GM21529 (cell line): Measurements from ENCODE around the gene TBCD.

Experiments used
- ATAC-seq: cut with Tn5 transposase; IDR thresholded peaks from one replicate; pipeline ENCODE4 v1.9.1; 2021; ENCODE audit not compliant: unreplicated experiment

Gene TBCD

DNA sequence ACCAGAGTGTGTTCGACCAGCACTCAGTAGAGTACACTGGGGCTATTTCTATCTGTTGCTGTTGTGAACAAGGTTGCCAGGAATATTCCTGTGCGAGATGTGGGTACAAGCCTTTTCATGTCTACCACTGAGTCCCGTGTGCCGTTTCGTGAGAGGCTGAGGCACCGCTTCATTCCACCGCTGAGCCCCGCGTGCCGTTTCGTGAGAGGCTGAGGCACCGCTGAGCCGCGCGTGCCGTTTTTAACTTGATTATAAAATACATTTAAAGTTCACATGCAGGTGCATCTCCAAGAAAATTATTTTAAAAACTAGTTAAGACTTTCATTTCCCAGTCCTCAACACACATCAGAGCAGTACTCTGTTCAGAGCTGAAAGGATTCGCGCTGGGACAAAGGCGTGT, 166.6 kb downstream of the TBCD start:
- ATAC-seq = no peak

DNA sequence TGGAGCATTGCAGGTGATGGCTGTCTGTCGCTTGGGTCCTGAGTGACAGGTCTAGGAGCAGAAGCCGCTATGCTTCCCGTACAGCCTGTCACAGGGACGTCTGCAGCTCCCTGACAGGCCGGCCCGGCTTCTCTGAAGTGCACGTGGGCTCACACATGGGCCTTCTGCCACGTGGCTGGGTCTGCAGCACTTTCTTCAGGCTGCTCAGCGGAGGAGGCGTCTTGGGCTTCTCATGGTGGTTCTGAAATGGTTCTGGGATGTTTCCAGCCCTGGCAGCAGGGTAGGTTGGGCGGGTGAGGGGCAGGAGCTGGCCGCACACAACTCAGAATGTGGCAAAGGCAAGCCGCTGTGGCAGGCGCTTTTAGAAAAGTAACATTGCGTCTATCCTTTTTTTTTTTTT, 168.3 kb downstream of the TBCD start:
- no peak for ATAC-seq

DNA sequence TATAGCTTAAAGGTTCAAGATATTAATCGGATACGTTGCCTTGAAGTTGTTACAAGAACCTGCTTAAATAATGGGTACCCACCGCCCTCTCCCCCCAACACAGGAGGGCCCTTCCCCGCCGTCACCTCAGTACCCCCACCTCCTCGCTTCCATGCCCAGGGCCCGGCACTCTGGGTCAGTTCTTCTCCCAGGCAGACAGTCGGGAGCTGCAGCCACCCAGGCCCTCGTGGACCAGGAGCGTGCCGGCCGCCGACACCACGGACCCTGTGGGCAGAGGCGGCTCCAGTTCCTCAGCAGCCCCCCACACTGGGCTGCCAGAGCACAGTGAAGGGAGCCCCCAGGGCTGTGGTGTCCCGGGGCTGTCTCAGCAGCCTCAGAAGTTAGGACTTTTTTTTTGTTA, 168.8 kb downstream of the TBCD start:
- no peak for ATAC-seq

DNA sequence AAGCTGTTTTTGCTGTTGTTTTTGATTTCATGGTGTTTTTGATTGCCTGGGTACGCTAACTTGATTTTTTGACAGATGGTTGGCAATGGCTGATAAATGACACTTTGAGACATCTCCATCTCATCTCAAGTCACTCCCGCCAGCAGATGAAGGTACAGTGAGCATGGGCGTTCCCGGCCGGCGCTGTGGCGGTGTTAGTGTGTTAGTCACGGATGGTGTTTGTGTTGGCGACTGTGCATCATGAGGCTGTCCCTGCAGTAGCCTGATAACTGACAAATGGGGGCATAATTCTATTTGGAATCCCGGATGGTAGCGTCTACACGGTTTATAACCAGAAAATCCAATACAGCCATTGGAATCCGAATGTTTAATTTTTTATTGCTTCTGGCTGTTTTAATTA, 169.6 kb downstream of the TBCD start:
- no peak for ATAC-seq

DNA sequence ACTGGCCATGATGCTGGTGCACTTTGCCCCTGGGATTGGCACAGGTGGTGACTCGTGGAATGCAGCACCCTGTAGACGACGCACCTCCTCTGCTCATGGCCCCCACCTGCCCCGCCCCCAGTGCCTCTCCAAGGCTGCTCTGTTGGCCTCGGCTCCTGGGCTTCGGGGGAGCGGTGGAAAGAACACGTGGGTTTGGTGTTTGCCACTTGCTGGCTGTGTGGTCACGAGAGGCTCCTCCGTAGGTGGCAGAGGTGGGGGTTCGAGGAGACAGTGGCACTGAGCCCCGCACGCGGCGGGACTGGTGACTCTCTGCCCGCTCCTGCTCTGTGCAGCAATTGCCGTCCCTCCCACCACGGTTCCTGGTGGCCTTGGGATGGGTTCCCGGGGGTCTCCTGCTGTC, 170.8 kb downstream of the TBCD start:
- no peak for ATAC-seq

DNA sequence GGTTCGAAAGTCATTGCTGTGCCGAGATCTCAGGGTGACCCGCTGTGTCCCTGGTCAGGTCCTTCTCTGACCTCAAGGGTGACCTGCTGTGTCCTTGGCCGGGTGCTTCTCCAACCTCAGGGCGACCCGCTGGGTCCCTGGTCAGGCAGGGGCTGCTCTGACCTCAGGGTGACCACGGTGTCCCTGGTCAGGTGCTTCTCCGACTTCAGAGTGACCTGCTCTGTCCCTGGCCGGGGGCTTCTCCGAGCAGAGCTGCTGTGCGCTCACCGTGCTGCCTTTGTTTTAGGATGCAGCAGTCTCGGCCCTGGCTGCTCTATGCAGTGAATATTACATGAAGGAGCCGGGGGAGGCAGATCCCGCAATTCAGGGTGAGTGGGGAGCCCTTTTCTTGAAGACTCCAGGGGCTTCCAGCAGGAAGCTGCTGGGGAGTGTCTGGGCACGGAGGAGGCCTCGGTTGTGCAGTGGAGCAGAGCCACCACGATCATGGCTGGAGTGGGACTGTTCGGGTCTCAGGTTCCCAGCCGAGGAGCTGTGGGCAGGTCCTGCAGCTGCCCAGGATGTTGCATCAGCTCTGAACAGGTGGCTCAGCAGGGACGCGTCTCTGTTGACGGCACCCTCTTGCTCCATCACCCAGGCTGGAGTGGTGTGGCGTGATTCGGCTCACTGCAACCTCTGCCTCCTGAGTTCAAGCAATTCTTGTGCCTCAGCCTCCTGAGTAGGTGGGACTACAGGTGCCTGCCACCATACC, 171.7 kb downstream of the TBCD start:
- ATAC-seq = no peak

DNA sequence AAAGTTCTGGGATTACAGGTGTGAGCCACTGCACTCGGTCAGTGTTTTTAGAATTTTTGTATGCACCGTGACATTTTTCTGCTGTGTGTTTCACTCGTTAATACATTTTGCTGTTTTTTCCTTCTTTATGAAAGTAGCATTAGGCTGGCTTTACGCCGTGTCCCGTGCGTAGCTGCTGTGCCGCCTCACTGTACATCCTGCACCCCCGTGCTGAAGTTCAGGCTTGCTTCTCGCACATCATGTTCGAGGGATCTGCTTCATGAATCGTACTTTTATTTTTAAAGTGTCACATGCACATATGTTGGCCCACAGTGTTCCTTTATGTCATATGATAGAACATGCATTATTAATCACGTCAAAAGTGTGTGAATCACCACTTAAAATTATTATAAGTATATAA, 172.3 kb downstream of the TBCD start:
- no peak for ATAC-seq

DNA sequence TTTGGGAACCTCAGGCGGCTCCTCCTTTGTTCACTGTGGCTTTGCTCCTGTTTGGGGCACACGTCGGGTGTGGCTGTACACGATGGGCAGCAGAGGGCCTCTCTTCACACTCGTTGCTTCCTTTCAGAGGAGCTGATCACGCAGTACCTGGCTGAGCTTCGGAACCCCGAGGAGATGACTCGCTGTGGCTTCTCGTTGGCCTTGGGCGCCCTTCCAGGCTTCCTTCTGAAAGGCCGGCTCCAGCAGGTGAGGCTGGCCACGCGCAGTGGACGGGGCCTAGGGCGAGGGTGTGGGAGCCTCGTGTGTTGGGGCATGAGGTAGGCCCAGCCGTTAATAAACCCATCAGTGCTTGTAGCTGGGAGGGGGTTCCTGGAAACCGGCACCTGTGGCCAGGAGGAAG, 172.9 kb downstream of the TBCD start:
- no peak for ATAC-seq

DNA sequence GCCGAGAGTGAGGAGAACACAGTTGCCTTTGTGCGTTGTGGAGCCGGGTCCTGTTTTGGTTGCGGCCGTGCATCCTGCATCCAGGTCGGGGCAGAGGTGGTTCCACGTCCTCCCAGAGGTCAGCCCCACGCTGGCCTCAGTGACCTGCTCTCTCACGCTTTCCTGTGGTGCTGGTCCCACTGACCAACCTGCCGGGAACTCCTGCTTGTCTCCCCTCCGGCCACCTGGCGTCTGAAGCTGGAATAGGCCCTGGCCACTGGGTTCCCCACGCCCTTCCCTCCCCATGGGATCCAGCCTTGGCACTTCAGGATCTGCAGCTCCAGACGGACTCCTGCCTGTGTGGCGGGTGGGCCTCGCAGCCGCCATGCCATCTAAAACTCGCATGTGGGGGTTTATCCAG, 173.5 kb downstream of the TBCD start:
- ATAC-seq = no peak

DNA sequence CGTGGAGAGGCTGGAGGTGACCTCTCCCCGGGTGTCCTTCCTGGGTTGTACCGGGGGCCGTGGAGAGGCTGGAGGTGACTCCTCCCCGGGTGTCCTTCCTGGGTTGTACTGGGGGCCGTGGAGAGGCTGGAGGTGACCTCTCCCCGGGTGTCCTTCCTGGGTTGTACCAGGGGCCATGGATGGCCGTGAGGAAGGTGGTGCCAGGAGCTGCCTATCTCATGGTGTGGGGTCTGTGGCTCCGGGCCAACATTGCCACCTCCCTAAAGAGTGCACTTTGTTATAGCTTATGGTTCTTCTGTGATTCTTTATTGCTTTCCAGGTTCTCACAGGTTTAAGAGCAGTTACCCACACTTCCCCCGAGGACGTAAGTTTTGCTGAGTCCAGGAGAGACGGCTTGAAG, 174.2 kb downstream of the TBCD start:
- no peak for ATAC-seq

DNA sequence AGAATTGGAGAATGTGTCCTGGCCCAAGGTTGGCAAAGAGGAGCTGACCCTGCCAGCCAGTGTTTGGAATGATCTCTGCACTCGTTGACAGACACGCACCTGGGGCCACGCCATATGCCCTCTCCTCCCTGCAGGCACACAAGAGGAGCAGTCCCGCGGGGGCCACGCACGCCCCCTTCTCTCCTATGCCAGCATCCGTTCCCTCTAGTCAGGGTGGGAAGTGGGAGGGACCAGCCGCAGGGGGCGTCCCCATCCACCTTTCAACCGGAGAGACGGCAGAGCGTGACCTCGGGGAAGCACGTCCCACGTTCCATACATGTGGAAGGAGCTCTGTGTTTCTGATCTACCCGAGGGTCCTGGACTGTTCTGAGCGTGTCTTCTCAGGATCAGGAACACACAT, 174.9 kb downstream of the TBCD start:
- ATAC-seq = no peak

DNA sequence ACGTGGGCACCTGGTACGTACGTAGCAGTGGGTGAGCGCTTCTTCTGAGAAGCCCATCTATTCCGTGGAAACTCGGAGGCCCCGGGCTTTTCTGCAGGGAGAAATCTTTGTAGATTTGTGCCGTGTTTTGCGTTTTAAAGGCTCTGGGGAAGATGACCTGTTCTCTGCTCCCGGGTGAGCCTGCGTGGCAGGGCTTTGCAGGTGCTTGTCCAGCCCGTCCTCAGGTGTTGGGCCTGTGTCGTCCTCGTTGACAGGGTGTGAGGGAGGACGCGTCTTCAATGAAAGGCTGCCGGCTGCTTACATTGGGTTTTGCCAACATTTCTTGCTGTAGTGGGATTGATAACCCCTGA, 175.4 kb downstream of the TBCD start:
- ATAC-seq = no peak

DNA sequence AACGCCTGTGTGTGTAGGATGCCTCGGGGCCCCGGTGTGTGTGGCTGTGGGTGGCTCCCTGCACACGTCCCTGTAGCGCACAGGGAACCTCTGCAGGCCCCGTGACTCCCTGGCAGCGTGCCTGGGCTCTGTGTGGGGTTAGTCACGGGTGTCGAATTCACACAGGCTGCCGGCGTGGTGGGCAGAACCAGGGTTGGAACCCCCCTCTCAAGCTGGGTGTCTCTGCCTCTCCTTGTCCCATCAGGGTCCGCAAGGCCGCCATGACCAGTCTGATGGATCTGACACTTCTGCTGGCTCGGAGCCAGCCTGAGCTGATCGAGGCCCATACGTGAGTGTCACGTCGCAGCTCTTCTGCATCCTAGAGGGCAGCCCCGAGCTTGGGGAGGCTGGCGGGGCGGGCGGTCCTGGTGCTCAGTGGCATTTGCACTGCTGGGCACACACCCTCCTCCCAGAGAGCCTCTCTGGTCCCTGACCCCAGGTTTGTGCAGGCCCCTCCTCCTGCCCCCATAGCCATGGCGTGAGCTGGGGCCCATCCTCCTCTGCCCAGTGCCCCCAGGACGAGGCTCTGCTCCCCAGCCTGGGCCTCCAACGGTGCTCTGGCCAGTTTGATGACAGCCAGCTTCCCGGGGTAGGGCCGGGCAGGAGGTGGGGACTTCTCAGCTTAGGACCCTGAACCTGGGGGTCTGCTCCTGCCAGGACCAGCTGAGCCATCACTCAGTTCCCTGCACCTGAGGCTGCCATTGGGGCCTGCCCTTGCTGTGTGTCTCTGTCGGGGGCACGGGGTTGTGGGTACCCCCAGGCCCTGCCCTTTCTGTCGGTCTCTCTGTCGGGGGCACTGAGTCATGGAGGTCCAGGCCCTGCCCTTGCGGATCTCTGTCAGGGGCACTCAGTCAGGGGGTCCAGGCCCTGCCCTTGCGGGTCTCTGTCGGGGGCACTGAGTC, 176.1 kb downstream of the TBCD start:
- ATAC-seq = no peak

DNA sequence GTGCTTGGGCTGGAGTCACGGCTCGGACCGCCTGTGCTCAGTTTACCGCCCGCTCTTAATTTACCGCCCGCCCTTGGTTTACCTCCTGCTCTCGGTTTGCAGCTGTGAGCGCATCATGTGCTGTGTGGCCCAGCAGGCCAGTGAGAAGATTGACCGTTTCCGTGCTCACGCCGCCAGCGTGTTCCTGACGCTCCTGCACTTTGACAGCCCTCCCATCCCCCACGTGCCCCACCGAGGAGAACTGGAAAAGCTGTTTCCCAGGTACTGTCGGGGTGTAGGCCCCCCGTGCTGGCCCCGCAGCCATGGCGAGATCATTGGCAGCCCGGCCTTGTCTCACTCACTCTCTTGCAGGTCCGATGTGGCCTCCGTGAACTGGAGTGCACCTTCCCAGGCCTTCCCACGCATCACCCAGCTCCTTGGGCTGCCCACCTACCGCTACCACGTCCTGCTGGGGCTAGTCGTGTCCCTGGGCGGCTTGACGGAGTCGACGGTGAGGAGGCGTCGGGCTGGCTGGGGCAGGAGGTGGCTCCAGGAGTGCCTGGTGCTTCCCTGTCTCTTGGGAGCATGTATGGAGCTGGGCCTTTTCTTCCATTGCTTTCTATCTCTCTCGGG, 177.3 kb downstream of the TBCD start:
- ATAC-seq = no peak

DNA sequence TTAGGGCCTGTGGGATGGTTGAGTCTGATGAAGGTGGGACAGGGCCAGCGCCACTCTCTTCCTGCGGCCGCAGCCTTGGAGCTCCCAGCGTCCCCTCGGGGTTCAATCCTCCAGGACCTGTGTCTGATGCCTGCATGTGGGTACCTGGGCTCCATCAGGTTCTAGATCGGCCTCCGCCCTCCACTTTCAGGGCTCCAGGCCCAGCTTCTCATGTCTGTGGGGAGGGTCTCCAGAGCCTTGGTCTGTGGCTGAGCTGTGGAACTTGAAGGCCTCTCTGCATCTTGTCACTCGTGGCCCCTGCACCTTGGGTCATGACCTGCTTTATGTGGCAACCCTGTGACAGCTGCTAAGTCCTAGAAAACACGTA, 177.8 kb downstream of the TBCD start:
- ATAC-seq = no peak

DNA sequence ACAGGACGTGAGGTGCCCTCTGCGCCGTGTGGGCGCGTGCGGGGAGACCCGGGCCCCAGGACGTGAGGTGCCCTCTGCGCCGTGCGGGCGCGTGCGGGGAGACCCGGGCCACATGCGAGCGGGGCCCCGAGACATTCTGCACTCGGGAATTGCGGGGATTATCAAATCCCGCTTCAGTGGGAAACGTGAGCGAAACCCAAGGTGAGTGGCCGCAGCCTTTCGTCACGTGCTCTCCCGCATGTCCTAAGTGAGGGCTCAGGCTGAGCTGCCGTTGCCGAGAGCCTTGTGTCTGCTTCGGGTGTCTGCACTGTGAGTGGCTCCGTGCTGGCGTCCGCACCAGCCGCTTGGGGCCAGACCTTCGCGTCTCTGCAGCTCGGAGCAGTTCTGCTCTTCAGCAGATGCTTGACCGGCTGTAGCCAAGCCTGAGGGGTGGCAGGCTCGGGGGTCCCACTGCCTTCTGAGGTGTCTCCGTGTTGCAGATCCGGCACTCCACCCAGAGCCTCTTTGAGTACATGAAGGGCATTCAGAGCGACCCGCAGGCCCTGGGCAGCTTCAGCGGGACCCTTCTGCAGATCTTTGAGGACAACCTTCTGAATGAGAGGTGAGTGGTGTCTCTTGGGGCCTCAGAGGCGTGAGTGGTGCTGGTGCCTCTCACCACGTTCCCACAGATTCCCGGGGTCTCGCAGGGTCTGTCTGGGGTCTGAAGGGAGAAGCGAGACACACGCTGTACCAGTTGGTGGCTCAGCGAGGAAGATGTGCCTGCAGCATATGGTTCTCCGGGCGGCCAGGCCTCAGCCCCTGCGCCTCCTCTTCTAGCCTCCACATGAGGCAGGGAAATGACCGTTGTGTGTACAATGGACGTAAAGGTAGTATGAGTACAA, 178.4 kb downstream of the TBCD start:
- no peak for ATAC-seq

DNA sequence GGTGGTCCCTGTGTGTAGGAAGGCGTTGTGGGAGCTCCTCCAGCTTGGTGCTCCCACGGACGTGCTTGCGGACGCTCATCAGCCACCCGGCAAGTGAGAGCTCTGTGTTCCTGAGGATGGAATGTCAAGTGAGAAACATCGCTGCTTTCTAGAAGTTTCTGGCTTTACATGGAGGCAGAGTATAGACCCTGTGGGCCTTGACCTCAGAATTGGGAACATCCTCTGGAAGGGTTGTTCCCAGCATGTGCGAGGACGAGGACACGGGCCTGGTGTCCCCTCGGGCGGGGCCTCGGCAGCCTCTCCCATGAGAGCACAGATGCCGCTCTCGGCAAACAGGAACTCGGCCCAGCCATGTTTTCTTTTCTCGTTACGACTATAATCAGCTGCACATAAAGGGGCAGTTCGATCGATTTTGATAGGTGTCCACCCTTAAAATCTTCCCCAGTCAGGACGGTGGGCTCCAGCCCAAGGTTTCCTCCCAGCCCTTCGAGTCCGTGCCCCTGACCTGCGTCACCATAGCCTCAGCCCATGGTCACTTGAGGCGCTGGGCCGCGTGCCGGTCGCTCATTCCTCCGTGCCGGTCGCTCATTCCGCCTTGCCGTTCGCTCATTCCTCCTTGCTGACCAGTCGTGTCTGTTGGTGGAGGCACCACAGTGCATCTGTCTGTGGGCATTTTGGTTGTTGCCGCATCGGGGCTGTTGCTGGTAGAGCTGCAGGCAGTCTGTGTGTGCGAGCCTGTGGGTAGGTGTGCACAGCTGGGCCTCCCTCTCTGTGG, 179.2 kb downstream of the TBCD start:
- ATAC-seq = no peak

DNA sequence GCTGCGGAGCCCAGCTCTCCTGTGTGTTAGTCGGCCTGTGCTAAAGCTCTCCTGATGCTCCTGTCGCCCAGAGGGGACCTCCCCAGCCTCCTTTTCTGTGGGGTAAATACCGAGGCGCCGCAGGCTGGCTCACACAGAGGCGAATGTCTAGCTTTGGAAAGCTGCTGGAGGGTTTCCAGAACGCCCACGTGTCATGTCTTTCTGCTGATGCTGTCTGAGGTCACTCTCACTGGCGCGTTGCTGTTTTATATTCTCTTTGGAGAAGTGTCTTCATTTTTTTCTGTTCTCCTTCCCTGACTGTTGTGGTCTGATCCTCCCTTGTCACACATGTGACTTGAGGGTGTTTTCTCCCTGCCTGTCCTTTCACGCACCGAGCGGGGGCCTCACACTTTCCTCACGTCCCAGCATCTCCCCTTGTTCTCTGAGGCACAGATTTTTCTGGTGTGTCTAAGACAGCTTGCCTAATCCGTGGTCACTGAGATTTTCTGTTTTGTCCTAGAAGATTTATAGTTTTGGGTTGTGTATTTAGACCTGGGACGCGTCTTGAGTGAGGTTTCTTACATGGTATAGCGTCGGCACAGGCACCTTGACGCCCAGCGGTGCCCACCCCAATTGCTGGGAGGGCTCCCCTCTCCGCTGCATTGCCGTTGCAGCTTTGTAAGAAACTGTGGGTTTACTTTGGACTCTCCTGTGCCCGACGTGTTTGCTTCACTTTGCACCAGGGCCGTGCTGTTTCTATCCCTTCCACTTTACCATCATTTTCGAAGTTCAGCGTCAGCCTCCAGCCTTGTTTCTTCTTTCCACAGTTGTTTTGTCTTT, 180.0 kb downstream of the TBCD start:
- no peak for ATAC-seq

DNA sequence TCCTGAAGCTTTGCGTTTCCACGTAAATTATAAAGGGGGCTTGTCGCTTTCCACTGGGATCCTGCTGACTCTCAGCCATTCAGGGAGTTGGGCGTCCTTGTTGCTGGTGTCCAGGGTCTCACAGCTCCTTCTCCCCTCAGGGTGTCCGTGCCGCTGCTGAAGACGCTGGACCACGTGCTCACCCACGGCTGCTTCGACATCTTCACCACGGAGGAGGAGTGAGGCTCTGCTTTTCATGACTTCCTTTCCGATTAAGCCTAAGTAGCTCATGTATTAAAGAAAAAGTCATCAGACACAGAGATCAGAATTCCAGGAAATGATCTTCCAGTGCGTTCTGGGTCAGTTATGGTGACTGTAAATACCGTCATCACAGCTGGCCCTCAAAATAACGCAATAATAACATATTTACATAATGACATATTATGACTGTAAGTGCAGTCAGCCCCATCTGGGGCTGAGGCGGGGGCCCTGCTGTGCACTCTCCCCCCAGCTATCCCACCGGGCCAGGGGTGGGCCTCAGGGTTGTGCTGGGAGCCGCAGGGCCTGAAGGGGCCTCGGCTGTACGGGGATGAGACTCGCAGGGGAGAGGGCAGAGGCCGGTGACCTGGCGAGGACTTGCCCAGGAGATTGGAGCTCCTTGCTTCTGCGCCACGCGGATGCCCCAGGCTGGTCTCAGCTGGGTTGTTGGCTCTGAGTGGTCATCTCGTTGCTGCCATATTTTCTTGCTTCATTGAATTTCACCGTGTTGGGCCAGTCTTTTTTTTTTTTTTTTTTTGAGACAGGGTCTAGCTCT, 180.8 kb downstream of the TBCD start:
- ATAC-seq = no peak
